ENCODE results near the gene SLC66A1. TPM values are rescaled to one million over a fixed set of nuclear protein-coding genes. Genes with fewer than 3 reads are reported as not detected.

The SLC66A1 gene
- total RNA-seq, 1 experiment from 2014 or later: 14.1 TPM

DNA sequence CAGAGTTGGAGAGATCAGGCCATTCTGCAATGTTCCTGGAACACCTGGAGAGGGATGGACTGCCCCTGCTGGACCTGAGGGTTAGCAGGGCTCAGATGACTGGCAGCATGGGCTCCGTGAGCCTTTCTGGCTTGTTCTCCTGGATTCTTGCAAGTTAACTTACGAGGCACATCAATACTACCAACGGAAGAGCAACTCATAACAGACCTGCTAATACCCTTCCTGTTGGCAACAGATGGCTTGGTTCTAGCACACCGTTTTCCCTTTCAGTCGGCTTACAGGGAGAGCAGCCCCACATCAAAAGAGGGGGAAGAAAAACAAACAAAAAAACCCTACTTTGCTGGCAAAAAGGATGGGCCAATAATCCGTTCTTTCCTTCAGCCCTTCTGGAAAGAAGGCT lies 47.9 kb downstream of the SLC66A1 start:
- Mint-ChIP-seq H3K4me3 (no peak overlapping the region), H3K36me3 (peaks cover 21% of the 10 kb centered on the region), H3K27ac (no peak overlapping the region), H3K9me3 (no peaks in the 10 kb centered on the region), H3K4me1 (peaks cover 17% of the 10 kb centered on the region), H3K27me3 (ENCODE audit: low read depth) (no peaks in the 10 kb centered on the region)
- ChIA-PET POLR2A (no interaction called here), CTCF (interaction anchor here (1.0 to 1.5 kb wide), 3 partner anchors 15 to 46 kb away, joined by 3 to 4 read pairs (median 3); no protein-coding TSS in a partner anchor)
- TF ChIP-seq IRF1 (CRISPR knock-in tag; IDR thresholded peaks at IDR 0.05): 0 out of 2 replicates have a peak, but pooled peaks have one; percentile 30
- TF ChIP-seq, protein P1, sequence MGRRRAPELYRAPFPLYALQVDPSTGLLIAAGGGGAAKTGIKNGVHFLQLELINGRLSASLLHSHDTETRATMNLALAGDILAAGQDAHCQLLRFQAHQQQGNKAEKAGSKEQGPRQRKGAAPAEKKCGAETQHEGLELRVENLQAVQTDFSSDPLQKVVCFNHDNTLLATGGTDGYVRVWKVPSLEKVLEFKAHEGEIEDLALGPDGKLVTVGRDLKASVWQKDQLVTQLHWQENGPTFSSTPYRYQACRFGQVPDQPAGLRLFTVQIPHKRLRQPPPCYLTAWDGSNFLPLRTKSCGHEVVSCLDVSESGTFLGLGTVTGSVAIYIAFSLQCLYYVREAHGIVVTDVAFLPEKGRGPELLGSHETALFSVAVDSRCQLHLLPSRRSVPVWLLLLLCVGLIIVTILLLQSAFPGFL (CRISPR knock-in tag; IDR thresholded peaks at IDR 0.05; ENCODE audit: borderline replicate concordance): no peak
- TF ChIP-seq ZNF263 (CRISPR knock-in tag; IDR thresholded peaks at IDR 0.05; ENCODE audit: low read depth): no peak
- no peak for DNase-seq (ENCODE audit: low spot score)
- no peak for ATAC-seq

DNA sequence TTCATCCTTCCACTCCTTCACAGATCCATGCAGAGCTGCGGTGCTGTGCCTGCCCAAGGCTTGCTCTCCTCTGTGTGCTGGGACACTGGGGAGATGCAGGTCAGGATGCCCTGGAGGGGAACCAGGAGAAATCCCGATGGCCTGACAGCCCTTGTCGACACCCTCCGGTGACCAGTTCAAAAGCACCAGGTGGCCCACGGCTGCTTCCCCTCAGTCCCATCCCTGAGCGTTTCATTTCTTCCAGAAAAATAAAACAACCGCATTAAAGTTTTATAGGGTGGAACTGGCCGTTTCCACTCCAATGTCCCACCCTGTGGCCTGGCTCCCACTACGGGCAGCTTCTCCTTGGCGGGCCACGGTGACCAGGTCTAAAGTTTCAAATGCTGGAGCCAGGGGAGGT lies 48.3 kb downstream of the SLC66A1 start:
- POLR2A ChIA-PET: no interaction called here
- no peaks in the 10 kb centered on the region for H3K9me3 Mint-ChIP-seq
- CTCF ChIA-PET: interaction anchor here (1.0 to 1.5 kb wide), 4 partner anchors 13 to 293 kb away, joined by 3 to 4 read pairs (median 4); no protein-coding TSS in a partner anchor
- DNase-seq (ENCODE audit: low spot score) (no peak), ATAC-seq (no peak)
- TF ChIP-seq CREB1 (CRISPR knock-in tag; IDR thresholded peaks at IDR 0.05) (no peak), ZNF263 (CRISPR knock-in tag; IDR thresholded peaks at IDR 0.05; ENCODE audit: low read depth) (no peak), NFE2L1 (CRISPR knock-in tag; IDR thresholded peaks at IDR 0.05) (no peak), CBFB (CRISPR knock-in tag; IDR thresholded peaks at IDR 0.05; ENCODE audit: low read depth) (no peak), HMGXB4 (CRISPR knock-in tag; IDR thresholded peaks at IDR 0.05) (no peak), HMGA2 (CRISPR knock-in tag; IDR thresholded peaks at IDR 0.05) (no peak), STAT6 (CRISPR knock-in tag; conservative IDR thresholded peaks at IDR 0.05; ENCODE audit: low read depth) (no peak), ESRRA (CRISPR knock-in tag; IDR thresholded peaks at IDR 0.05; ENCODE audit: borderline replicate concordance) (no peak), KAT7 (CRISPR knock-in tag; IDR thresholded peaks at IDR 0.05; ENCODE audit: borderline replicate concordance) (no peak), ZNF317 (CRISPR knock-in tag; IDR thresholded peaks at IDR 0.05; ENCODE audit: borderline replicate concordance, low read depth) (no peak), IRF1 (CRISPR knock-in tag; IDR thresholded peaks at IDR 0.05) (no peak)
- TF ChIP-seq, protein P2, sequence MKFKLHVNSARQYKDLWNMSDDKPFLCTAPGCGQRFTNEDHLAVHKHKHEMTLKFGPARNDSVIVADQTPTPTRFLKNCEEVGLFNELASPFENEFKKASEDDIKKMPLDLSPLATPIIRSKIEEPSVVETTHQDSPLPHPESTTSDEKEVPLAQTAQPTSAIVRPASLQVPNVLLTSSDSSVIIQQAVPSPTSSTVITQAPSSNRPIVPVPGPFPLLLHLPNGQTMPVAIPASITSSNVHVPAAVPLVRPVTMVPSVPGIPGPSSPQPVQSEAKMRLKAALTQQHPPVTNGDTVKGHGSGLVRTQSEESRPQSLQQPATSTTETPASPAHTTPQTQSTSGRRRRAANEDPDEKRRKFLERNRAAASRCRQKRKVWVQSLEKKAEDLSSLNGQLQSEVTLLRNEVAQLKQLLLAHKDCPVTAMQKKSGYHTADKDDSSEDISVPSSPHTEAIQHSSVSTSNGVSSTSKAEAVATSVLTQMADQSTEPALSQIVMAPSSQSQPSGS (CRISPR knock-in tag; IDR thresholded peaks at IDR 0.05; ENCODE audit: borderline replicate concordance, low read depth): no peak
- TF ChIP-seq, protein P3, sequence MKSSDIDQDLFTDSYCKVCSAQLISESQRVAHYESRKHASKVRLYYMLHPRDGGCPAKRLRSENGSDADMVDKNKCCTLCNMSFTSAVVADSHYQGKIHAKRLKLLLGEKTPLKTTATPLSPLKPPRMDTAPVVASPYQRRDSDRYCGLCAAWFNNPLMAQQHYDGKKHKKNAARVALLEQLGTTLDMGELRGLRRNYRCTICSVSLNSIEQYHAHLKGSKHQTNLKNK (CRISPR knock-in tag; IDR thresholded peaks at IDR 0.05): no peak
- TF ChIP-seq, protein P4, sequence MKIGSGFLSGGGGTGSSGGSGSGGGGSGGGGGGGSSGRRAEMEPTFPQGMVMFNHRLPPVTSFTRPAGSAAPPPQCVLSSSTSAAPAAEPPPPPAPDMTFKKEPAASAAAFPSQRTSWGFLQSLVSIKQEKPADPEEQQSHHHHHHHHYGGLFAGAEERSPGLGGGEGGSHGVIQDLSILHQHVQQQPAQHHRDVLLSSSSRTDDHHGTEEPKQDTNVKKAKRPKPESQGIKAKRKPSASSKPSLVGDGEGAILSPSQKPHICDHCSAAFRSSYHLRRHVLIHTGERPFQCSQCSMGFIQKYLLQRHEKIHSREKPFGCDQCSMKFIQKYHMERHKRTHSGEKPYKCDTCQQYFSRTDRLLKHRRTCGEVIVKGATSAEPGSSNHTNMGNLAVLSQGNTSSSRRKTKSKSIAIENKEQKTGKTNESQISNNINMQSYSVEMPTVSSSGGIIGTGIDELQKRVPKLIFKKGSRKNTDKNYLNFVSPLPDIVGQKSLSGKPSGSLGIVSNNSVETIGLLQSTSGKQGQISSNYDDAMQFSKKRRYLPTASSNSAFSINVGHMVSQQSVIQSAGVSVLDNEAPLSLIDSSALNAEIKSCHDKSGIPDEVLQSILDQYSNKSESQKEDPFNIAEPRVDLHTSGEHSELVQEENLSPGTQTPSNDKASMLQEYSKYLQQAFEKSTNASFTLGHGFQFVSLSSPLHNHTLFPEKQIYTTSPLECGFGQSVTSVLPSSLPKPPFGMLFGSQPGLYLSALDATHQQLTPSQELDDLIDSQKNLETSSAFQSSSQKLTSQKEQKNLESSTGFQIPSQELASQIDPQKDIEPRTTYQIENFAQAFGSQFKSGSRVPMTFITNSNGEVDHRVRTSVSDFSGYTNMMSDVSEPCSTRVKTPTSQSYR (CRISPR knock-in tag; IDR thresholded peaks at IDR 0.05): no peak
- TF ChIP-seq, protein P5, sequence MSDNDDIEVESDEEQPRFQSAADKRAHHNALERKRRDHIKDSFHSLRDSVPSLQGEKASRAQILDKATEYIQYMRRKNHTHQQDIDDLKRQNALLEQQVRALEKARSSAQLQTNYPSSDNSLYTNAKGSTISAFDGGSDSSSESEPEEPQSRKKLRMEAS (CRISPR knock-in tag; IDR thresholded peaks at IDR 0.05): no peak
- TF ChIP-seq, protein P6, sequence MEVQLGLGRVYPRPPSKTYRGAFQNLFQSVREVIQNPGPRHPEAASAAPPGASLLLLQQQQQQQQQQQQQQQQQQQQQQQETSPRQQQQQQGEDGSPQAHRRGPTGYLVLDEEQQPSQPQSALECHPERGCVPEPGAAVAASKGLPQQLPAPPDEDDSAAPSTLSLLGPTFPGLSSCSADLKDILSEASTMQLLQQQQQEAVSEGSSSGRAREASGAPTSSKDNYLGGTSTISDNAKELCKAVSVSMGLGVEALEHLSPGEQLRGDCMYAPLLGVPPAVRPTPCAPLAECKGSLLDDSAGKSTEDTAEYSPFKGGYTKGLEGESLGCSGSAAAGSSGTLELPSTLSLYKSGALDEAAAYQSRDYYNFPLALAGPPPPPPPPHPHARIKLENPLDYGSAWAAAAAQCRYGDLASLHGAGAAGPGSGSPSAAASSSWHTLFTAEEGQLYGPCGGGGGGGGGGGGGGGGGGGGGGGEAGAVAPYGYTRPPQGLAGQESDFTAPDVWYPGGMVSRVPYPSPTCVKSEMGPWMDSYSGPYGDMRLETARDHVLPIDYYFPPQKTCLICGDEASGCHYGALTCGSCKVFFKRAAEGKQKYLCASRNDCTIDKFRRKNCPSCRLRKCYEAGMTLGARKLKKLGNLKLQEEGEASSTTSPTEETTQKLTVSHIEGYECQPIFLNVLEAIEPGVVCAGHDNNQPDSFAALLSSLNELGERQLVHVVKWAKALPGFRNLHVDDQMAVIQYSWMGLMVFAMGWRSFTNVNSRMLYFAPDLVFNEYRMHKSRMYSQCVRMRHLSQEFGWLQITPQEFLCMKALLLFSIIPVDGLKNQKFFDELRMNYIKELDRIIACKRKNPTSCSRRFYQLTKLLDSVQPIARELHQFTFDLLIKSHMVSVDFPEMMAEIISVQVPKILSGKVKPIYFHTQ (CRISPR knock-in tag; IDR thresholded peaks at IDR 0.05): no peak
- H3K27ac Mint-ChIP-seq: no peak overlapping the region
- peaks cover 17% of the 10 kb centered on the region for H3K36me3 Mint-ChIP-seq
- no peaks in the 10 kb centered on the region for H3K27me3 Mint-ChIP-seq (ENCODE audit: low read depth)
- peaks cover 14% of the 10 kb centered on the region for H3K4me1 Mint-ChIP-seq
- no peak overlapping the region for H3K4me3 Mint-ChIP-seq

Measured in WTC11 (cell line).